ENCODE measurements around the gene ZNF407. TPM values are rescaled to one million over a fixed set of nuclear protein-coding genes. Genes with fewer than 3 reads are reported as not detected.

ZNF407 gene
- total and polyA plus RNA-seq, 2 of the 13 experiments (the other 11 are each of a cell fraction or from before 2014, with no cell fraction given) = 2.3 to 8.7 TPM

GRCh38 chr18:74734013-74734444, 136.4 kb downstream of the ZNF407 start:
- H3K36me3 ChIP-seq (replicated peaks in 1 of 2; ENCODE audit: control insufficient read depth in 1 of 2, insufficient read depth in 2 of 2, low read length in 2 of 2) = no peaks in the 10 kb centered on the region
- peak overlapping the region; percentile 74 for H3K4me2 ChIP-seq (ENCODE audit: low read depth, low read length)
- no peaks in the 10 kb centered on the region for H3K9me3 ChIP-seq (ENCODE audit: low read length)
- peak; percentile 94 for FAIRE-seq
- intact Hi-C loops (cut with micrococcal nuclease; ENCODE audit: unreplicated experiment) (loop anchor here (2.0 to 5.0 kb wide), 2 partner anchors 27 to 77 kb away; no protein-coding TSS in a partner anchor), in situ Hi-C loops (cut with HindIII; ENCODE audit: extremely low pct_ligation_motif_present, low pct_unique_long_range_greater_than_20kb) (no loop called here)
- H2AFZ ChIP-seq (ENCODE audit: low read length) = no peak overlapping the region
- peak overlapping the region; percentile 78 for H3K9ac ChIP-seq (ENCODE audit: insufficient read depth, low read depth, low read length)
- DNase-seq (ENCODE audit: low spot score) = peak; percentile 93
- H3K4me1 ChIP-seq (ENCODE audit: insufficient read depth, low read length) = peaks cover 61% of the 10 kb centered on the region
- peaks cover 6% of the 10 kb centered on the region for H3K79me2 ChIP-seq (ENCODE audit: insufficient read depth, low read length)
- H4K20me1 ChIP-seq (ENCODE audit: insufficient read depth, low read length) = no peaks in the 10 kb centered on the region
- CTCF ChIA-PET (ENCODE audit: low intra/inter-chr PET ratio, low total read pairs) = no interaction called here
- peak overlapping the region; percentile 2 to 47 (median 24); a peak in 5 of 6 replicates for H3K4me3 ChIP-seq (replicated peaks in 1 of 3; ENCODE audit: insufficient read depth in 1 of 3, low read depth in 2 of 3, low read length in 3 of 3)
- peak overlapping the region; percentile 92 for H3K27ac ChIP-seq (ENCODE audit: extremely low read length, insufficient read depth, low read length)
- no TSS peak for BruUV-seq (replicated peaks)
- no peaks in the 10 kb centered on the region for H3K27me3 ChIP-seq (ENCODE audit: control insufficient read depth in 1 of 2, insufficient read depth in 2 of 2, low read length in 2 of 2)
- ATAC-seq = peak; percentile 96
- POLR2A ChIA-PET = no interaction called here
- WGBS (ENCODE audit: low lambda C conversion rate) = under 1% methylated on average over 11 of the region's 11 CpGs
- TF ChIP-seq ZNF572 (CRISPR knock-in tag; IDR thresholded peaks at IDR 0.05) (no peak), ZNF333 (CRISPR knock-in tag; IDR thresholded peaks at IDR 0.05; ENCODE audit: borderline replicate concordance) (no peak), EEA1 (CRISPR knock-in tag; IDR thresholded peaks at IDR 0.05; ENCODE audit: borderline replicate concordance) (no peak), MTF1 (CRISPR knock-in tag; IDR thresholded peaks at IDR 0.05) (no peak), ZNF280B (CRISPR knock-in tag; IDR thresholded peaks at IDR 0.05; ENCODE audit: borderline replicate concordance) (no peak), ZGPAT (CRISPR knock-in tag; IDR thresholded peaks at IDR 0.05) (peak; percentile 52), ZNF567 (CRISPR knock-in tag; IDR thresholded peaks at IDR 0.05; ENCODE audit: borderline replicate concordance) (no peak), HNRNPL (IDR thresholded peaks at IDR 0.05; ENCODE audit: low read depth, low read length) (no peak), ZNF430 (CRISPR knock-in tag; IDR thresholded peaks at IDR 0.05) (no peak), TBX2 (CRISPR knock-in tag; IDR thresholded peaks at IDR 0.05; ENCODE audit: borderline replicate concordance) (peak; percentile 80; the same call in 1 of the 2 replicates), NFYB (CRISPR knock-in tag; IDR thresholded peaks at IDR 0.05) (0 out of 2 replicates have a peak, but pooled peaks have one; percentile 8), ZNF878 (CRISPR knock-in tag; IDR thresholded peaks at IDR 0.05) (no peak), CHCHD3 (CRISPR knock-in tag; IDR thresholded peaks at IDR 0.05) (no peak), ARID4A (CRISPR knock-in tag; IDR thresholded peaks at IDR 0.05; ENCODE audit: borderline replicate concordance) (peak; percentile 39; the same call in 1 of the 2 replicates), YY1 (IDR thresholded peaks at IDR 0.05; ENCODE audit: insufficient read depth, insufficient replicate concordance, low read depth, low read length) (no peak), POLR2AphosphoS5 (IDR thresholded peaks at IDR 0.05; ENCODE audit: low read depth, low read length) (no peak), CREB3 (CRISPR knock-in tag; IDR thresholded peaks at IDR 0.05) (no peak)
